Measurements from ENCODE around the gene HOXD11.

The HOXD11 gene

GRCh38 chr2:176117162-176117822 lies 10.2 kb downstream of the HOXD11 start:
- Histone ChIP-seq H3K4me2 (ENCODE audit: low read length) (no peak overlapping the region), H2AFZ (ENCODE audit: low read length) (no peak overlapping the region), H3F3A (ENCODE audit: insufficient read depth, low read length) (no peaks in the 10 kb centered on the region), H3K9me2 (ENCODE audit: low read depth, low read length) (no peaks in the 10 kb centered on the region), H3K27me3 (ENCODE audit: insufficient read depth, low read length) (no peaks in the 10 kb centered on the region), H3K4me1 (ENCODE audit: insufficient read depth, low read length, severe bottlenecking) (no peaks in the 10 kb centered on the region), H3K79me2 (ENCODE audit: insufficient read depth, low read length) (no peaks in the 10 kb centered on the region), H4K20me1 (ENCODE audit: insufficient read depth, low read length) (no peaks in the 10 kb centered on the region), H3K9ac (ENCODE audit: low read length) (no peak overlapping the region), H3K9me3 (ENCODE audit: low read length) (no peaks in the 10 kb centered on the region), H3K4me3 (ENCODE audit: low read depth, low read length, poor library complexity, severe bottlenecking) (no peak overlapping the region), H3K27ac (ENCODE audit: low read depth, low read length, poor library complexity, severe bottlenecking) (no peak overlapping the region), H3K36me3 (ENCODE audit: insufficient read depth, low read length) (no peaks in the 10 kb centered on the region)
- no peak for TF ChIP-seq EZH2 (IDR thresholded peaks at IDR 0.05; ENCODE audit: borderline replicate concordance, low read length)
- TF ChIP-seq CTCF (IDR thresholded peaks at IDR 0.05; ENCODE audit: low read length), result no peak

- H3F3A ChIP-seq (ENCODE audit: insufficient read depth, low read length), result no peaks in the 10 kb centered on the region
- no peak overlapping the region for H3K27ac ChIP-seq (ENCODE audit: low read depth, low read length, poor library complexity, severe bottlenecking)
- no peaks in the 10 kb centered on the region for H4K20me1 ChIP-seq (ENCODE audit: insufficient read depth, low read length)
- no peaks in the 10 kb centered on the region for H3K36me3 ChIP-seq (ENCODE audit: insufficient read depth, low read length)
- no peak overlapping the region for H2AFZ ChIP-seq (ENCODE audit: low read length)
- H3K9me3 ChIP-seq (ENCODE audit: low read length), result no peaks in the 10 kb centered on the region
- H3K9me2 ChIP-seq (ENCODE audit: low read depth, low read length), result no peaks in the 10 kb centered on the region
- H3K9ac ChIP-seq (ENCODE audit: low read length), result no peak overlapping the region
- H3K27me3 ChIP-seq (ENCODE audit: insufficient read depth, low read length), result no peaks in the 10 kb centered on the region
- H3K4me3 ChIP-seq (ENCODE audit: low read depth, low read length, poor library complexity, severe bottlenecking), result no peak overlapping the region
- no peaks in the 10 kb centered on the region for H3K4me1 ChIP-seq (ENCODE audit: insufficient read depth, low read length, severe bottlenecking)
- no peak overlapping the region for H3K4me2 ChIP-seq (ENCODE audit: low read length)
- H3K79me2 ChIP-seq (ENCODE audit: insufficient read depth, low read length), result no peaks in the 10 kb centered on the region
- no peak for TF ChIP-seq EZH2 (IDR thresholded peaks at IDR 0.05; ENCODE audit: borderline replicate concordance, low read length)
- no peak for TF ChIP-seq CTCF (IDR thresholded peaks at IDR 0.05; ENCODE audit: low read length)
Measured at GRCh38 chr2:176117823-176118371, 10.8 kb downstream of the HOXD11 start.

GRCh38 chr2:176118601-176119339 lies 11.7 kb downstream of the HOXD11 start:
- no peaks in the 10 kb centered on the region for H3K9me2 ChIP-seq (ENCODE audit: low read depth, low read length)
- H3K27ac ChIP-seq (ENCODE audit: low read depth, low read length, poor library complexity, severe bottlenecking), result no peak overlapping the region
- H2AFZ ChIP-seq (ENCODE audit: low read length), result no peak overlapping the region
- TF ChIP-seq CTCF (IDR thresholded peaks at IDR 0.05; ENCODE audit: low read length) (peak; percentile 72), EZH2 (IDR thresholded peaks at IDR 0.05; ENCODE audit: borderline replicate concordance, low read length) (no peak)
- no peak overlapping the region for H3K9ac ChIP-seq (ENCODE audit: low read length)
- H4K20me1 ChIP-seq (ENCODE audit: insufficient read depth, low read length), result no peaks in the 10 kb centered on the region
- H3K9me3 ChIP-seq (ENCODE audit: low read length), result no peaks in the 10 kb centered on the region
- no peaks in the 10 kb centered on the region for H3F3A ChIP-seq (ENCODE audit: insufficient read depth, low read length)
- H3K4me2 ChIP-seq (ENCODE audit: low read length), result no peak overlapping the region
- H3K4me3 ChIP-seq (ENCODE audit: low read depth, low read length, poor library complexity, severe bottlenecking), result no peak overlapping the region
- no peaks in the 10 kb centered on the region for H3K27me3 ChIP-seq (ENCODE audit: insufficient read depth, low read length)
- no peaks in the 10 kb centered on the region for H3K4me1 ChIP-seq (ENCODE audit: insufficient read depth, low read length, severe bottlenecking)
- no peaks in the 10 kb centered on the region for H3K36me3 ChIP-seq (ENCODE audit: insufficient read depth, low read length)
- H3K79me2 ChIP-seq (ENCODE audit: insufficient read depth, low read length), result no peaks in the 10 kb centered on the region
